ENCODE results near the gene ERP27.

ERP27 gene

GRCh38 chr12:14959126-14959440, 20.7 kb upstream of the ERP27 start:
- DNase-seq, result peak; percentile 23

- DNase-seq, result no peak
These were observed 20.2 kb upstream of the ERP27 start for GRCh38 chr12:14958361-14959125.

GRCh38 chr12:14957551-14958168, 19.3 kb upstream of the ERP27 start:
- DNase-seq, result no peak

- no peak for DNase-seq
These were observed 18.6 kb upstream of the ERP27 start for GRCh38 chr12:14956905-14957304.

- DNase-seq, result no peak
These were observed 17.9 kb upstream of the ERP27 start for GRCh38 chr12:14956024-14956891.

GRCh38 chr12:14954269-14954668, 15.9 kb upstream of the ERP27 start:
- no peak for DNase-seq

- no peak for DNase-seq
These were observed 15.4 kb upstream of the ERP27 start for GRCh38 chr12:14953752-14954151.

GRCh38 chr12:14952299-14952921, 14.1 kb upstream of the ERP27 start:
- DNase-seq, result no peak

GRCh38 chr12:14951851-14952250, 13.5 kb upstream of the ERP27 start:
- DNase-seq, result no peak

GRCh38 chr12:14950982-14951746, 12.8 kb upstream of the ERP27 start:
- DNase-seq, result no peak

- DNase-seq, result no peak
These were observed 12.1 kb upstream of the ERP27 start for GRCh38 chr12:14950421-14950820.

- DNase-seq, result no peak
These were observed 11.3 kb upstream of the ERP27 start for GRCh38 chr12:14949631-14950030.

- DNase-seq, result peak; percentile 40
These were observed 10.3 kb upstream of the ERP27 start for GRCh38 chr12:14948672-14949071.

- no peak for DNase-seq
These were observed 8.5 kb upstream of the ERP27 start for GRCh38 chr12:14946861-14947260.

GRCh38 chr12:14946162-14946561, 7.8 kb upstream of the ERP27 start:
- no peak for DNase-seq

GRCh38 chr12:14942196-14942931, 4.0 kb upstream of the ERP27 start:
- no peak for DNase-seq

- DNase-seq, result no peak
These were observed 3.0 kb upstream of the ERP27 start for GRCh38 chr12:14941369-14941768.

- no peak for DNase-seq
These were observed 648 bp downstream of the ERP27 start for GRCh38 chr12:14937689-14938088.

GRCh38 chr12:14937014-14937413, 1.3 kb downstream of the ERP27 start:
- no peak for DNase-seq

- DNase-seq, result no peak
These were observed 2.0 kb downstream of the ERP27 start for GRCh38 chr12:14936224-14936861.

- no peak for DNase-seq
These were observed 3.3 kb downstream of the ERP27 start for GRCh38 chr12:14935031-14935430.

All from activated CD4-positive, alpha-beta T cell treated with anti-CD3 and anti-CD28 coated beads, Interleukin-2, amount 50 U/mL, for 1 hour (primary cell).